ENCODE results near the gene GSE1.

Gene GSE1

GRCh38 chr16:85686912-85687591 is 73.9 kb downstream of the GSE1 start:
- DNase-seq, result no peak

- peak; percentile 60 for DNase-seq
Measured at GRCh38 chr16:85687651-85688471, 74.7 kb downstream of the GSE1 start.

- peak; percentile 54 for DNase-seq
Measured at GRCh38 chr16:85688586-85689284, 75.6 kb downstream of the GSE1 start, which contains the start of gene GINS2. Gene GINS2 (minus strand): TSS chr16:85688954. CDS start chr16:85688898, 56 bp downstream.

GRCh38 chr16:85689285-85689949 is 76.3 kb downstream of the GSE1 start:
- DNase-seq, result peak; percentile 22

GRCh38 chr16:85689950-85690320 is 76.8 kb downstream of the GSE1 start:
- no peak for DNase-seq

- no peak for DNase-seq
Measured at GRCh38 chr16:85690469-85691064, 77.4 kb downstream of the GSE1 start.

- no peak for DNase-seq
Measured at GRCh38 chr16:85695196-85696128, 82.3 kb downstream of the GSE1 start.

- no peak for DNase-seq
Measured at GRCh38 chr16:85696781-85697180, 83.7 kb downstream of the GSE1 start.

GRCh38 chr16:85697431-85697830 is 84.3 kb downstream of the GSE1 start:
- DNase-seq, result no peak

- no peak for DNase-seq
Measured at GRCh38 chr16:85698459-85698891, 85.4 kb downstream of the GSE1 start.

- no peak for DNase-seq
Measured at GRCh38 chr16:85698935-85699558, 85.9 kb downstream of the GSE1 start.

GRCh38 chr16:85699628-85700027 is 86.5 kb downstream of the GSE1 start:
- DNase-seq, result no peak

- no peak for DNase-seq
Measured at GRCh38 chr16:85704011-85704410, 90.9 kb downstream of the GSE1 start.

- no peak for DNase-seq
Measured at GRCh38 chr16:85704900-85705846, 92.1 kb downstream of the GSE1 start.

GRCh38 chr16:85706449-85707034 is 93.4 kb downstream of the GSE1 start:
- no peak for DNase-seq

- peak; percentile 7 for DNase-seq
Measured at GRCh38 chr16:85707528-85708095, 94.5 kb downstream of the GSE1 start.

- no peak for DNase-seq
Measured at GRCh38 chr16:85708338-85708737, 95.2 kb downstream of the GSE1 start.

GRCh38 chr16:85709766-85710585 is 96.9 kb downstream of the GSE1 start:
- DNase-seq, result no peak

Data from NCI-H526 treated with DMSO at 0.1 percent for 48 hours (cell line).